ENCODE measurements around the gene RNF8.

Gene RNF8

DNA sequence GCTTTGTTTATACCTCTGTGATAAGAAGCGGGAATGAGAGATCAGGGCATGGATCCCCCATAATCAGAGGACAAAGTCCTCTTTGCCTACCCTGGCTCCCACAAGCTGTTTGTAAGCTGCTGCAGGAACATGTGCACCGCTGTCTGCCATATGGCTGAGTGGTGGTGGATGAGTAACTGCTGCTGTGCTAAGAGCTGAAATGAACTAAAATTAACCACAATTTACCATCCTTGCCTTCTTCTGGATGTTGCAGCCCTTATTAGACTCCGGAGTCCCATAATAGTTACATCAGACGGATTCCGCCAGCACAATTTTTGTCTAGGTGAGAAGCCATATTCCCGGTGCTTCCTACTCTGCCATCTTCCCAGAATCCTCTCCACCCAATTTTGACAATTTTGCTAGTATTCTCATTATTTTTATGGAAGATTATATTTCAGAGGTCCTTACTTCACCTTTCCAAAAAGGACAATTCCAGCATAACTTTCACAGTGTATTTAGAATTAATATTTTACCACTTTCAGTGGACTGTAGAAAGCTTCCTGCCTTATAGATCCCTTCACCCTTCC is 73.2 kb downstream of the RNF8 start:
- no peak for DNase-seq (ENCODE audit: low spot score)
- H3K27ac ChIP-seq, result no peak overlapping the region
- TF ChIP-seq, protein P1, sequence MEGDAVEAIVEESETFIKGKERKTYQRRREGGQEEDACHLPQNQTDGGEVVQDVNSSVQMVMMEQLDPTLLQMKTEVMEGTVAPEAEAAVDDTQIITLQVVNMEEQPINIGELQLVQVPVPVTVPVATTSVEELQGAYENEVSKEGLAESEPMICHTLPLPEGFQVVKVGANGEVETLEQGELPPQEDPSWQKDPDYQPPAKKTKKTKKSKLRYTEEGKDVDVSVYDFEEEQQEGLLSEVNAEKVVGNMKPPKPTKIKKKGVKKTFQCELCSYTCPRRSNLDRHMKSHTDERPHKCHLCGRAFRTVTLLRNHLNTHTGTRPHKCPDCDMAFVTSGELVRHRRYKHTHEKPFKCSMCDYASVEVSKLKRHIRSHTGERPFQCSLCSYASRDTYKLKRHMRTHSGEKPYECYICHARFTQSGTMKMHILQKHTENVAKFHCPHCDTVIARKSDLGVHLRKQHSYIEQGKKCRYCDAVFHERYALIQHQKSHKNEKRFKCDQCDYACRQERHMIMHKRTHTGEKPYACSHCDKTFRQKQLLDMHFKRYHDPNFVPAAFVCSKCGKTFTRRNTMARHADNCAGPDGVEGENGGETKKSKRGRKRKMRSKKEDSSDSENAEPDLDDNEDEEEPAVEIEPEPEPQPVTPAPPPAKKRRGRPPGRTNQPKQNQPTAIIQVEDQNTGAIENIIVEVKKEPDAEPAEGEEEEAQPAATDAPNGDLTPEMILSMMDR (conservative IDR thresholded peaks at IDR 0.05; ENCODE audit: low read depth), result no peak
- POLR2A ChIA-PET (ENCODE audit: low non-redundant PET), result no interaction called here
- CTCF ChIA-PET, result no interaction called here

DNA sequence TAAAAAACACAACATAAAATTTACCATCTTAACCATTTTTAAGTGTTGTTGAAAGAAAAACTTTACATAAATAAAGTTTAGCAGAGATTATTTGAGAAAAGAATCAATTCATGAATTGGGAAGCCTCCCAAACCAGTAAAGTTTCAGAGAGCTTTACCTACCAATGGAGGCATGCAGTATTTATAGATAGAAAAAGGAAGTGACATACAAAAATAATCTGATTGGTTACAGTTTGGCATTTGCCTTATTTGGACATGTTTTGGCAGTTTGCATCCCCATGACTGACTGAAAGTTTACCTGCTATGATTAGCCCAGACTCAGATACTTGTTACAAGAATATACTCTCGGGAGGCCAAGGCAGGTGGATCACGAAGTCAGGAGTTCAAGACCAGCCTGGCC is 75.6 kb downstream of the RNF8 start:
- TF ChIP-seq, protein P1 (conservative IDR thresholded peaks at IDR 0.05; ENCODE audit: low read depth), result no peak
- CTCF ChIA-PET, result no interaction called here
- H3K27ac ChIP-seq, result no peak overlapping the region
- no peak for DNase-seq (ENCODE audit: low spot score)
- POLR2A ChIA-PET (ENCODE audit: low non-redundant PET), result no interaction called here

DNA sequence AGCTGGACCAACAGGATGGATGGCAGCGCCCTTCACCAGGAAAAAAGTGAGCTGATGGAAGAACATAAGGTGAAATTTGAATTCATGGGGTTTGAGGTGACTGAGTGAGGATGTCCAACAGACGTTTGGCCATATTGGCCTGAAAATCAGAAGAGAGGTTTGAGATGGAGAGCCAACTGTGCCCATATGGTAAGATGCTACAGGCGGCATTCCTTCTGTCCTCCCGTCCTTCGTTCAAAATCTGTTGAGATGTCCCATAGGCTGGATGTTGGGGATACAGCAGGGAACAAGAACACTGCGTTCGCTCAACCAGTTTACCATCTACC is 78.8 kb downstream of the RNF8 start:
- DNase-seq (ENCODE audit: low spot score), result no peak
- POLR2A ChIA-PET (ENCODE audit: low non-redundant PET), result no interaction called here
- CTCF ChIA-PET, result no interaction called here
- TF ChIP-seq, protein P1 (conservative IDR thresholded peaks at IDR 0.05; ENCODE audit: low read depth), result no peak
- peak overlapping the region; percentile 81 for H3K27ac ChIP-seq

DNA sequence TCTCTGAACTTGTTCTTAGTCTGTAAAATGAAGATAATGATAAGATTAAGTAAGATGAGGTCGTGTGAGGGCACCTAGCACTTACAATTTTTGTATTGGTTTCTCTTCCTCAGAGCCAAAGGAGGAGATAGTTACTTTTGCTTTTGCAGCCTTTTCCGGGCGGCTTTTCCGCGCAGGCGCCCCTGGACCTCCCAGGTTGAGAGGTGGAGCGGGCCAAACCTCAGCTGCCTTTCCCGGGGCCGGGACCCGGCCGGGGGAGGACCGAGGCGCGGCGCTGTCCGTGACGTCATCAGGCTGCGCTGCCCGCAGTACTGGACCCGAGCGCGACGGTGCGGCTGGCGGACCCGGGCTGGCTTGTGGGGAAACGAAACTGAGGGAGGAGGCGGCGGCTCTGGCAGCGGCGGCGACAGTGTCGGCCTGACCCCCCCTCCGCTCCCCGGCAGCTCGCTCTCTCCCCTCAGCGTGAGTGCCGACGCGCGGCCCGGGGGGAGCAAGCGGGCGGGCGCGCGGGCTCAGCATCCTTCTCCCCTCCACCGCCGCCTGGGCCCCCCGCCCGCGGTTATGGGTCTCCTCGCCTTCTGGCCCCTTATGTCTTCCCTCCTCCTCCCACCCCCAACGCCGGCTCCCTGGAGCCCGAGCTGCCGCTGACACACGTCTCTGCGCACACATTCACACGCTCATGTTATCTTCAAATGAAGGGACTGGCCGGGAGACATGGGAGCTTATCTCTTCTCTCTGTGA is 79.3 kb downstream of the RNF8 start, which contains the start of gene CMTR1:
Gene CMTR1, plus strand, starts transcription at position 306 of the 741 bp plus-strand sequence. CDS start 2,409 bp downstream, outside the sequence.
- TF ChIP-seq, protein P1 (conservative IDR thresholded peaks at IDR 0.05; ENCODE audit: low read depth), result no peak
- DNase-seq (ENCODE audit: low spot score), result peak; percentile 98
- ChIA-PET CTCF (interaction anchor here (0.6 to 1.3 kb wide), 2 partner anchors 52 to 133 kb away, joined by 3 to 7 read pairs; no protein-coding TSS in a partner anchor), POLR2A (ENCODE audit: low non-redundant PET) (interaction anchor here (0.5 kb wide), 1 partner anchor 154 kb away, joined by 3 read pairs; no protein-coding TSS in a partner anchor)
- peak within 1 kb of the TSS; percentile 81 for H3K27ac ChIP-seq

DNA sequence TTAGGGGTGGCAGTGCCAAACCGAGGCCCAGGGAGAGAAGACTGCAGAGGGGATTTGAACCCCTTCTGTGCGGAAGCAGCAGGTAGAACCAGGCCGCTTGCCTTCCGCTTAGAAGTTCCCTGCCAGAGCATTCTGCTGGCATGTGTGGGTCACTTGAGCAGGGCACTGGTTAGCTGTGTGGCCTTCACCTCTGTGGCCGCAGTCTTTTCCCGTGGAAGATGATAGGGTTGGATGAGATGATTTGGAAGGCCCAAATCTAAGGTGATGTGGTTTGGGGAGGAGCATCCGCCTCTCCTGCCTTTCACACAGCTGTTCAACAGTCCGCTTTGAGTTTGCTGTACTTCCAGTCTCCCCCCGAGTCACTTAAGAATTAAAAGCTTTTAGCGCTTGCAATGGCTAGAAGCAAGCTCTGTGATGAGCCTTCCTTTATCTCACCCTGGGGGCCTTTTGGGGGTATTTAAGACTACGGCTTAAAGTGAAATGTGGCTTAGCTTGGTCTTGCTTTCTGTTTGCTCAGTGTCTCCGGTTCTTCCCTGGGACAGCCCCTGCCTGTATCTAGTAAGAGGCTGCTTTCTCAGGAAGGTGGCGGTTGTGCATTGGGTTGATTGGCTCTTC is 80.0 kb downstream of the RNF8 start:
- POLR2A ChIA-PET (ENCODE audit: low non-redundant PET), result interaction anchor here (0.5 kb wide), 1 partner anchor 153 kb away, joined by 3 read pairs; no protein-coding TSS in a partner anchor
- TF ChIP-seq, protein P1 (conservative IDR thresholded peaks at IDR 0.05; ENCODE audit: low read depth), result no peak
- CTCF ChIA-PET, result interaction anchor here (0.6 to 1.3 kb wide), 2 partner anchors 53 to 132 kb away, joined by 3 to 7 read pairs; no protein-coding TSS in a partner anchor
- DNase-seq (ENCODE audit: low spot score), result peak; percentile 26
- peak overlapping the region; percentile 81 for H3K27ac ChIP-seq

DNA sequence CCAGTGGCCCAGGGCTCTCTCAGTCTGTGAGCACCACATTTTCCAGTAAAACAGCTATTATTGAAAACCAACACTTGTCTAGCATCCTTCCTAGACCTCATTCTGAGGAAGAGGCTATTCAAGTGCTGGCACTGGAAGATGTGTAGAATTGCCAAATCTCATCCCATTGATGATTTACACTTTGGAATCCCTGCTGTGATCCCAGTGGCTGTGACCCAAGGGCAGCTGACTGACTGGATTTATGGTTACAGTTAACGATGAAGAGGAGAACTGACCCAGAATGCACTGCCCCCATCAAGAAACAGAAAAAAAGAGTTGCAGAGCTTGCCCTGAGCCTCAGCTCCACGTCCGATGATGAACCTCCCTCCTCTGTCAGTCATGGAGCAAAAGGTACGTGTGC is 81.6 kb downstream of the RNF8 start:
- TF ChIP-seq, protein P1 (conservative IDR thresholded peaks at IDR 0.05; ENCODE audit: low read depth), result no peak
- ChIA-PET CTCF (no interaction called here), POLR2A (ENCODE audit: low non-redundant PET) (no interaction called here)
- DNase-seq (ENCODE audit: low spot score), result no peak
- H3K27ac ChIP-seq, result no peak overlapping the region
